Esophagus squamous epithelium (tissue), 4 donors: ENCODE measurements around the gene ZC3H13.

Source experiments
- POLR2A ChIP-seq, 4 donors: fragments of 450-650 bp; IDR thresholded peaks; one replicate each; pipeline ENCODE4 v1.6.1; 2017; ENCODE audit warnings: antibody characterized with exemption in 4 of 4, mild to moderate bottlenecking in 4 of 4, moderate library complexity in 3 of 4
- TF ChIP-seq, protein P1 (sequence below), 6 experiments: fragments of 450-650 bp in 4 of 6; fragments of 200-600 bp in 2 of 6; sonication (generic) in 2 of 6; IDR thresholded peaks; one replicate each; pipeline ENCODE4 v1.5.1; 2016 to 2019; ENCODE audit warnings: antibody characterized with exemption in 6 of 6, mild to moderate bottlenecking in 4 of 6, moderate library complexity in 4 of 6

DNA sequence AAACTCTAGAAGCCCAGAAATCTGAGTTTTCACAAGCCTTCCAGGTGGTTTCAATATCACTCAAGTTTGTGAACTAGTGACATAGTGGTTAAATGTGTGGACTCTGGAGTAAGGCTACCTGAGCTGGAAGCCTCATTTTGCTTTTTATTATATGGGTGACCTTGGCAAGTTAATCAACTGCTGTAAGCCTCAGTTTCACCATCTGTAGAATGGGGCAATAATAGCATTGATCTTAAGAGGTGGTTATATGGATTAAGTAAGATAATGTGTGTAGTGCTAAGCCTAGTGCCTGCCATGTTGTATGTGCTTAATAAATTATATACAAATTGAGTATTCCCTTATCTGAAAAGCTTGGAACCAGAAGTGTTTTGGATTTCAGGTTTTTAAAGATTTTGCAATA, 135.5 kb downstream of the ZC3H13 start:
- TF ChIP-seq, protein P1, sequence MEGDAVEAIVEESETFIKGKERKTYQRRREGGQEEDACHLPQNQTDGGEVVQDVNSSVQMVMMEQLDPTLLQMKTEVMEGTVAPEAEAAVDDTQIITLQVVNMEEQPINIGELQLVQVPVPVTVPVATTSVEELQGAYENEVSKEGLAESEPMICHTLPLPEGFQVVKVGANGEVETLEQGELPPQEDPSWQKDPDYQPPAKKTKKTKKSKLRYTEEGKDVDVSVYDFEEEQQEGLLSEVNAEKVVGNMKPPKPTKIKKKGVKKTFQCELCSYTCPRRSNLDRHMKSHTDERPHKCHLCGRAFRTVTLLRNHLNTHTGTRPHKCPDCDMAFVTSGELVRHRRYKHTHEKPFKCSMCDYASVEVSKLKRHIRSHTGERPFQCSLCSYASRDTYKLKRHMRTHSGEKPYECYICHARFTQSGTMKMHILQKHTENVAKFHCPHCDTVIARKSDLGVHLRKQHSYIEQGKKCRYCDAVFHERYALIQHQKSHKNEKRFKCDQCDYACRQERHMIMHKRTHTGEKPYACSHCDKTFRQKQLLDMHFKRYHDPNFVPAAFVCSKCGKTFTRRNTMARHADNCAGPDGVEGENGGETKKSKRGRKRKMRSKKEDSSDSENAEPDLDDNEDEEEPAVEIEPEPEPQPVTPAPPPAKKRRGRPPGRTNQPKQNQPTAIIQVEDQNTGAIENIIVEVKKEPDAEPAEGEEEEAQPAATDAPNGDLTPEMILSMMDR (IDR thresholded peaks at IDR 0.05), result no peak
- no peak for TF ChIP-seq POLR2A (IDR thresholded peaks at IDR 0.05)
